ENCODE measurements around the gene SNORC.

GRCh38 chr2:232882505-232883115 lies 12.5 kb downstream of the SNORC start:
- TF ChIP-seq EZH2 (IDR thresholded peaks at IDR 0.05; ENCODE audit: borderline replicate concordance, low read depth, low read length) = no peak
- no peak for TF ChIP-seq RUNX1 (IDR thresholded peaks at IDR 0.05; ENCODE audit: low read depth)
- TF ChIP-seq STAG1 (CRISPR knock-in tag; IDR thresholded peaks at IDR 0.05; ENCODE audit: borderline replicate concordance) = no peak
- TF ChIP-seq ZNF224 (CRISPR knock-in tag; IDR thresholded peaks at IDR 0.05) = no peak
- no peak for TF ChIP-seq MAFF (IDR thresholded peaks at IDR 0.05; ENCODE audit: low read length)
- no peak for TF ChIP-seq CBX3 (IDR thresholded peaks at IDR 0.05; ENCODE audit: borderline replicate concordance in 1 of 2, low read length in 2 of 2)
- no peak for TF ChIP-seq ESRRA (IDR thresholded peaks at IDR 0.05; ENCODE audit: borderline replicate concordance, low read depth)
- TF ChIP-seq TARDBP (IDR thresholded peaks at IDR 0.05) = no peak
- TF ChIP-seq BCLAF1 (IDR thresholded peaks at IDR 0.05; ENCODE audit: borderline replicate concordance in 1 of 2, control insufficient read depth in 1 of 2, low read depth in 2 of 2, low read length in 1 of 2) = no peak
- no peak for TF ChIP-seq TCF3 (CRISPR knock-in tag; IDR thresholded peaks at IDR 0.05)
- TF ChIP-seq CUX1 (CRISPR knock-in tag; IDR thresholded peaks at IDR 0.05) = no peak
